ENCODE results near the gene PTBP3. TPM values are rescaled to one million over a fixed set of nuclear protein-coding genes. Genes with fewer than 3 reads are reported as not detected.

The PTBP3 gene
- total and polyA plus RNA-seq, 2 of the 13 experiments (the other 11 are each of a cell fraction or from before 2014, with no cell fraction given): 52.8 to 61.1 TPM

- TF ChIP-seq NR2C2 (CRISPR knock-in tag; IDR thresholded peaks at IDR 0.05; ENCODE audit: borderline replicate concordance): peak; percentile 23; the same call in 1 of the 2 replicates
- TF ChIP-seq HMG20A (CRISPR knock-in tag; IDR thresholded peaks at IDR 0.05; ENCODE audit: borderline replicate concordance): peak; percentile 43; the same call in 1 of the 2 replicates
- peak; percentile 72 for TF ChIP-seq MED1 (CRISPR knock-in tag; IDR thresholded peaks at IDR 0.05)
- peak; percentile 99 for TF ChIP-seq PPARG (CRISPR knock-in tag; conservative IDR thresholded peaks at IDR 0.05)
- TF ChIP-seq HNF4G (IDR thresholded peaks at IDR 0.05; ENCODE audit: borderline replicate concordance, low read depth, low read length): peak; percentile 56; the same call in 1 of the 2 replicates
- no peak for TF ChIP-seq HNF4G (CRISPR knock-in tag; IDR thresholded peaks at IDR 0.05; ENCODE audit: borderline replicate concordance, low read depth)
- TF ChIP-seq ZBTB43 (CRISPR knock-in tag; conservative IDR thresholded peaks at IDR 0.05): peak; percentile 80
- peak; percentile 64; the same call in 1 of the 2 replicates for TF ChIP-seq GATAD2A (CRISPR knock-in tag; IDR thresholded peaks at IDR 0.05)
- 0 out of 2 replicates have a peak, but pooled peaks have one; percentile 36 for TF ChIP-seq ZNF264 (CRISPR knock-in tag; IDR thresholded peaks at IDR 0.05)
- TF ChIP-seq RXRB (CRISPR knock-in tag; IDR thresholded peaks at IDR 0.05; ENCODE audit: borderline replicate concordance): peak; percentile 90
- TF ChIP-seq GATA4 (IDR thresholded peaks at IDR 0.05; ENCODE audit: borderline replicate concordance, low read depth): peak; percentile 22; the same call in 1 of the 2 replicates
- TF ChIP-seq SKIL (CRISPR knock-in tag; IDR thresholded peaks at IDR 0.05; ENCODE audit: borderline replicate concordance): peak; percentile 38; the same call in 1 of the 2 replicates
- TF ChIP-seq IKZF1 (IDR thresholded peaks at IDR 0.05): no peak
- TF ChIP-seq MIER3 (CRISPR knock-in tag; IDR thresholded peaks at IDR 0.05; ENCODE audit: borderline replicate concordance): peak; percentile 49; the same call in 1 of the 2 replicates
- peak; percentile 51; the same call in 1 of the 2 replicates for TF ChIP-seq TCF7 (IDR thresholded peaks at IDR 0.05; ENCODE audit: low read depth)
- 0 out of 2 replicates have a peak, but pooled peaks have one; percentile 17 for TF ChIP-seq IRF2 (CRISPR knock-in tag; IDR thresholded peaks at IDR 0.05)
- TF ChIP-seq CEBPG (CRISPR knock-in tag; IDR thresholded peaks at IDR 0.05): peak; percentile 73
- no peak for TF ChIP-seq SOX13 (IDR thresholded peaks at IDR 0.05)
- TF ChIP-seq SOX13 (CRISPR knock-in tag; conservative IDR thresholded peaks at IDR 0.05 in 1 of 2, IDR thresholded peaks at IDR 0.05 in 1 of 2): peak in 1 of 2 experiments; percentile 91; a peak in 2 of 4 replicates
- TF ChIP-seq CEBPB (IDR thresholded peaks at IDR 0.05; ENCODE audit: borderline replicate concordance, low read depth, low read length): peak; percentile 55; the same call in 1 of the 2 replicates
- peak; percentile 27; the same call in 1 of the 2 replicates for TF ChIP-seq ZKSCAN8 (CRISPR knock-in tag; IDR thresholded peaks at IDR 0.05; ENCODE audit: borderline replicate concordance)
- no peak for TF ChIP-seq ZNF501 (CRISPR knock-in tag; IDR thresholded peaks at IDR 0.05)
- TF ChIP-seq NR2F1 (CRISPR knock-in tag; IDR thresholded peaks at IDR 0.05): peak; percentile 35 to 37; a peak in 1 of 4 replicates
- TF ChIP-seq ZNF121 (CRISPR knock-in tag; IDR thresholded peaks at IDR 0.05): peak; percentile 92
- TF ChIP-seq SIX1 (CRISPR knock-in tag; IDR thresholded peaks at IDR 0.05; ENCODE audit: borderline replicate concordance): peak; percentile 50; the same call in 1 of the 2 replicates
- TF ChIP-seq FOXP4 (CRISPR knock-in tag; IDR thresholded peaks at IDR 0.05): peak; percentile 61
These were observed 49.3 kb upstream of the PTBP3 start (continued) for GRCh38 chr9:112382501-112383364.
